Caco-2 (cell line): Measurements from ENCODE around the gene DAB2IP. TPM values are rescaled to one million over a fixed set of nuclear protein-coding genes. Genes with fewer than 3 reads are reported as not detected.

Source experiments
- BruUV-seq: library from RNA; stranded (reverse); fragments of 400-500 nt; replicated peaks from 2 replicates; lab custom pipeline; 2021; lab: Mats Ljungman, UMichigan
- CTCF ChIA-PET: fragments of 300-600 bp; sonication (Branson Sonifier 250); formaldehyde crosslinking; loops from one replicate; lab custom pipeline; 2022; ENCODE audit warnings: antibody characterized with exemption; lab: Charles Lee
- POLR2A ChIA-PET: fragments of 300-600 bp; sonication (Branson Sonifier 250); formaldehyde crosslinking; loops from one replicate; lab custom pipeline; 2022; ENCODE audit warnings: antibody characterized with exemption; lab: Charles Lee
- DNase-seq, 2 experiments: peaks; one replicate each; pipeline versions ENCODE4 v3.0.0 to v3.0.0-alpha.2; 2020 to 2022
- H3K27me3 ChIP-seq: replicated peaks from 2 replicates; pipeline ENCODE4 v1.6.0; 2011; ENCODE audit warnings: low read length; ENCODE audit not compliant: control insufficient read depth, insufficient read depth
- H3K36me3 ChIP-seq: 2 replicates; pipeline ENCODE4 v1.5.1; 2011; ENCODE audit warnings: low read length; ENCODE audit not compliant: control insufficient read depth, insufficient read depth
- H3K4me1 ChIP-seq: fragments of 250-450 bp; sonication (Bioruptor Pico); 2 replicates; pipeline ENCODE4 v1.5.1; 2020; ENCODE audit warnings: mild to moderate bottlenecking
- H3K4me3 ChIP-seq: 2 replicates; pipeline ENCODE4 v1.5.1; 2011; ENCODE audit warnings: low read depth, mild to moderate bottlenecking, control low read depth, low read length
- H3K9me3 ChIP-seq: fragments of 250-450 bp; sonication (Bioruptor Pico); 2 replicates; pipeline ENCODE4 v1.5.1; 2020; ENCODE audit warnings: mild to moderate bottlenecking, moderate library complexity
- H3K27ac Mint-ChIP-seq: one replicate; pipeline ENCODE4 v1.8.0; 2022; ENCODE audit warnings: mixed read lengths; ENCODE audit not compliant: unreplicated experiment
- H3K27me3 Mint-ChIP-seq: one replicate; pipeline ENCODE4 v1.8.0; 2022; ENCODE audit warnings: mixed read lengths; ENCODE audit not compliant: insufficient read depth, unreplicated experiment
- H3K36me3 Mint-ChIP-seq: one replicate; pipeline ENCODE4 v1.8.0; 2022; ENCODE audit warnings: mild to moderate bottlenecking, mixed read lengths; ENCODE audit not compliant: insufficient read depth, unreplicated experiment
- H3K4me1 Mint-ChIP-seq: one replicate; pipeline ENCODE4 v1.8.0; 2022; ENCODE audit warnings: low read depth, mixed read lengths; ENCODE audit not compliant: unreplicated experiment
- H3K4me3 Mint-ChIP-seq: one replicate; pipeline ENCODE4 v1.8.0; 2022; ENCODE audit warnings: mild to moderate bottlenecking, moderate library complexity, mixed read lengths; ENCODE audit not compliant: unreplicated experiment
- H3K9me3 Mint-ChIP-seq: one replicate; pipeline ENCODE4 v1.8.0; 2022; ENCODE audit warnings: mixed read lengths; ENCODE audit not compliant: unreplicated experiment
- CTCF ChIP-seq, 2 experiments: fragments of 200-600 bp in 1 of 2; IDR thresholded peaks; 1 replicate in 1 of 2; 2 replicates in 1 of 2; pipeline versions ENCODE4 v1.5.1 to v1.8.0; 2011 to 2022; ENCODE audit warnings: antibody characterized with exemption in 1 of 2, control low read depth in 1 of 2, inconsistent platforms in 1 of 2, low read depth in 1 of 2, low read length in 1 of 2, mild to moderate bottlenecking in 1 of 2, moderate library complexity in 1 of 2; ENCODE audit not compliant: insufficient read depth in 1 of 2, severe bottlenecking in 1 of 2, unreplicated experiment in 1 of 2
- intact Hi-C: fragments of 100-400 bp; cut with micrococcal nuclease; formaldehyde crosslinking; loops from one replicate; pipeline ENCODE4 v1.10.0; 2022; ENCODE audit not compliant: unreplicated experiment
- total RNA-seq: library from RNA; stranded (reverse); gene quantifications from 2 replicates; pipeline ENCODE4 v1.2.3, GENCODE V29; 2022

The DAB2IP gene
- total RNA-seq, 1 experiment from 2014 or later: 26.0 TPM

GRCh38 chr9:121784731-121785411 is 133.4 kb downstream of the DAB2IP start:
- no TSS peak for BruUV-seq
- no peak overlapping the region for H3K27ac Mint-ChIP-seq

GRCh38 chr9:121785673-121786542 is 134.5 kb downstream of the DAB2IP start:
- Mint-ChIP-seq H3K36me3 (peaks cover 5% of the 10 kb centered on the region), H3K27ac (no peak overlapping the region), H3K27me3 (peaks cover 6% of the 10 kb centered on the region), H3K4me3 (no peak overlapping the region), H3K9me3 (no peaks in the 10 kb centered on the region), H3K4me1 (peaks cover 3% of the 10 kb centered on the region)
- no peak for TF ChIP-seq CTCF (IDR thresholded peaks at IDR 0.05; ENCODE audit: insufficient read depth in 1 of 2, low read depth in 1 of 2, low read length in 1 of 2, severe bottlenecking in 1 of 2, unreplicated experiment in 1 of 2)
- H3K4me3 ChIP-seq: no peak overlapping the region
- POLR2A ChIA-PET: no interaction called here
- DNase-seq: peak in 1 of 2 experiments; percentile 26
- no peaks in the 10 kb centered on the region for H3K4me1 ChIP-seq
- intact Hi-C loops: no loop called here
- no TSS peak for BruUV-seq
- CTCF ChIA-PET: no interaction called here
- no peaks in the 10 kb centered on the region; the same call in 1 of the 2 replicates for H3K36me3 ChIP-seq
- H3K9me3 ChIP-seq: no peaks in the 10 kb centered on the region
- no peaks in the 10 kb centered on the region for H3K27me3 ChIP-seq

More at GRCh38 chr9:121784731-121785411, 133.4 kb downstream of the DAB2IP start:
- CTCF ChIA-PET: no interaction called here
- intact Hi-C loops: no loop called here
- Mint-ChIP-seq H3K4me1 (no peaks in the 10 kb centered on the region), H3K27me3 (peaks cover 4% of the 10 kb centered on the region), H3K9me3 (no peaks in the 10 kb centered on the region), H3K4me3 (no peak overlapping the region), H3K36me3 (peaks cover 5% of the 10 kb centered on the region)
- Histone ChIP-seq H3K9me3 (no peaks in the 10 kb centered on the region), H3K4me3 (no peak overlapping the region), H3K27me3 (no peaks in the 10 kb centered on the region), H3K4me1 (no peaks in the 10 kb centered on the region), H3K36me3 (no peaks in the 10 kb centered on the region; the same call in 1 of the 2 replicates)
- POLR2A ChIA-PET: no interaction called here
- TF ChIP-seq CTCF (IDR thresholded peaks at IDR 0.05; ENCODE audit: insufficient read depth in 1 of 2, low read depth in 1 of 2, low read length in 1 of 2, severe bottlenecking in 1 of 2, unreplicated experiment in 1 of 2): no peak
- peak in 1 of 2 experiments; percentile 37 for DNase-seq

- POLR2A ChIA-PET: no interaction called here
Observed at GRCh38 chr9:121786543-121786948, 135.1 kb downstream of the DAB2IP start.

More at GRCh38 chr9:121786543-121786948, 135.1 kb downstream of the DAB2IP start:
- H3K4me3 Mint-ChIP-seq: no peak overlapping the region
- no peaks in the 10 kb centered on the region for H3K9me3 Mint-ChIP-seq
- Histone ChIP-seq H3K36me3 (no peaks in the 10 kb centered on the region; the same call in 1 of the 2 replicates), H3K4me3 (no peak overlapping the region), H3K9me3 (no peaks in the 10 kb centered on the region), H3K4me1 (no peaks in the 10 kb centered on the region), H3K27me3 (no peaks in the 10 kb centered on the region)
- peaks cover 6% of the 10 kb centered on the region for H3K4me1 Mint-ChIP-seq
- DNase-seq: no peak
- no TSS peak for BruUV-seq
- H3K27ac Mint-ChIP-seq: no peak overlapping the region
- peaks cover 5% of the 10 kb centered on the region for H3K36me3 Mint-ChIP-seq
- intact Hi-C loops: no loop called here
- CTCF ChIA-PET: interaction anchor here (0.6 kb wide), 1 partner anchor 28 kb away, joined by 3 read pairs; no protein-coding TSS in a partner anchor
- H3K27me3 Mint-ChIP-seq: peaks cover 10% of the 10 kb centered on the region
- no peak for TF ChIP-seq CTCF (IDR thresholded peaks at IDR 0.05; ENCODE audit: insufficient read depth in 1 of 2, low read depth in 1 of 2, low read length in 1 of 2, severe bottlenecking in 1 of 2, unreplicated experiment in 1 of 2)
